ENCODE data around the gene FKBP9.

DNA sequence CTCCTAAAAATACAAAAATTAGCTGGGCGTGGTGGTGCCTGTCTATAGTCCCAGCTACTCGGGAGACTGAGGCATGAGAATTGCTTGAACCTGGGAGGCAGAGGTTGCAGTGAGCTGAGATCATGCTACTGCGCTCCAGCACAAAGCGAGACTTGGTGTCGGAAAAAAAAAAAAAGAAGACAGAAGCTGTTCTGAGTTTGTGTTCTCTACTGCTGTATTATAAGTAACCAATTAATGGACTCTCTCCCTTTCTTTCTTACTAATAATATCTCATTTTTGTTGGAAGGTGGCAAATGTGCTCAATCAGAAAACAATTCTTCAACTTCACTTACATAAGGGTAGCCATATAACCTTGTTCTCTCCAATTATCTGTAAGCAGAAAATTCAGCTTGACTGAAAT lies 97.9 kb downstream of the FKBP9 start:
- no peak for TF ChIP-seq GATA2 (IDR thresholded peaks at IDR 0.05; ENCODE audit: low read depth, low read length)
- no peak for TF ChIP-seq GATA3 (IDR thresholded peaks at IDR 0.05; ENCODE audit: low read depth, low read length)
